H9 (cell line): ENCODE data around the gene RBFOX1. TPM values are rescaled to one million over a fixed set of nuclear protein-coding genes. Genes with fewer than 3 reads are reported as not detected.

Experiments
- DNase-seq: peaks from one replicate; pipeline ENCODE4 v3.0.0-alpha.2; 2017
- H2AFZ ChIP-seq: one replicate; pipeline ENCODE4 v1.6.1; 2013; ENCODE audit warnings: mild to moderate bottlenecking, low read length, control low read depth, moderate library complexity
- H2AK5ac ChIP-seq: 2 replicates; pipeline ENCODE4 v1.6.1; 2013; ENCODE audit warnings: low read length, control low read depth, mixed read lengths; ENCODE audit not compliant: insufficient read length
- H2BK120ac ChIP-seq: one replicate; pipeline ENCODE4 v1.6.1; 2013; ENCODE audit warnings: low read depth, mild to moderate bottlenecking, low read length, control low read depth, inconsistent platforms; ENCODE audit not compliant: poor library complexity, severe bottlenecking
- H2BK12ac ChIP-seq: 2 replicates; pipeline ENCODE4 v1.6.1; 2013; ENCODE audit warnings: low read length, control low read depth, mixed read lengths, low read depth; ENCODE audit not compliant: insufficient read length
- H2BK15ac ChIP-seq: 2 replicates; pipeline ENCODE4 v1.6.1; 2013; ENCODE audit warnings: low read depth, low read length, control low read depth
- H2BK20ac ChIP-seq: one replicate; pipeline ENCODE4 v1.6.1; 2013; ENCODE audit warnings: low read depth, mild to moderate bottlenecking, low read length, control low read depth, inconsistent platforms; ENCODE audit not compliant: poor library complexity, severe bottlenecking
- H2BK5ac ChIP-seq: 2 replicates; pipeline ENCODE4 v1.6.1; 2013; ENCODE audit warnings: low read length, control low read depth, mixed read lengths; ENCODE audit not compliant: insufficient read length
- H3K14ac ChIP-seq: 2 replicates; pipeline ENCODE4 v1.6.1; 2013; ENCODE audit warnings: low read length, control low read depth; ENCODE audit not compliant: insufficient read depth
- H3K18ac ChIP-seq: 2 replicates; pipeline ENCODE4 v1.6.1; 2013; ENCODE audit warnings: low read depth, mild to moderate bottlenecking, mixed read lengths, low read length, control low read depth; ENCODE audit not compliant: insufficient read length
- H3K23ac ChIP-seq: 2 replicates; pipeline ENCODE4 v1.6.1; 2013; ENCODE audit warnings: low read length, control low read depth, mixed read lengths, low read depth; ENCODE audit not compliant: insufficient read length
- H3K23me2 ChIP-seq: 2 replicates; pipeline ENCODE4 v1.6.1; 2013; ENCODE audit warnings: low read depth, mild to moderate bottlenecking, mixed read lengths, low read length, control low read depth; ENCODE audit not compliant: insufficient read length, poor library complexity, severe bottlenecking
- H3K27ac ChIP-seq: 2 replicates; pipeline ENCODE4 v1.5.1; 2013; ENCODE audit warnings: low read length, control low read depth, mixed read lengths, low read depth; ENCODE audit not compliant: insufficient read length
- H3K27me3 ChIP-seq: 2 replicates; pipeline ENCODE4 v1.6.1; 2013; ENCODE audit warnings: low read length, control low read depth, inconsistent platforms; ENCODE audit not compliant: insufficient read depth
- H3K4ac ChIP-seq: 2 replicates; pipeline ENCODE4 v1.6.1; 2013; ENCODE audit warnings: low read depth, mild to moderate bottlenecking, control low read depth, inconsistent platforms, low read length, moderate library complexity
- H3K4me1 ChIP-seq: 2 replicates; pipeline ENCODE4 v1.6.1; 2013; ENCODE audit warnings: low read length, control low read depth, inconsistent platforms; ENCODE audit not compliant: insufficient read depth
- H3K4me2 ChIP-seq: 2 replicates; pipeline ENCODE4 v1.6.1; 2013; ENCODE audit warnings: low read length, control low read depth, mixed read lengths; ENCODE audit not compliant: insufficient read length, insufficient read depth
- H3K56ac ChIP-seq: 2 replicates; pipeline ENCODE4 v1.6.1; 2013; ENCODE audit warnings: low read depth, mild to moderate bottlenecking, mixed read lengths, low read length, control low read depth; ENCODE audit not compliant: insufficient read length
- H3K79me1 ChIP-seq: 2 replicates; pipeline ENCODE4 v1.6.1; 2013; ENCODE audit warnings: low read depth, mild to moderate bottlenecking, moderate library complexity, low read length, control low read depth, inconsistent platforms; ENCODE audit not compliant: insufficient read depth, poor library complexity, severe bottlenecking
- H3K79me2 ChIP-seq: 2 replicates; pipeline ENCODE4 v1.6.1; 2013; ENCODE audit warnings: low read length, control low read depth, inconsistent platforms; ENCODE audit not compliant: insufficient read depth
- H3K9ac ChIP-seq: 2 replicates; pipeline ENCODE4 v1.6.1; 2013; ENCODE audit warnings: low read length, control low read depth, mixed read lengths; ENCODE audit not compliant: insufficient read length; ENCODE audit errors: extremely low read depth
- H3K9me3 ChIP-seq: one replicate; pipeline ENCODE4 v1.6.1; 2013; ENCODE audit warnings: low read depth, low read length, inconsistent platforms; ENCODE audit not compliant: control insufficient read depth
- H3T11ph ChIP-seq: one replicate; pipeline ENCODE4 v1.6.1; 2013; ENCODE audit warnings: mild to moderate bottlenecking, low read length, control low read depth, inconsistent platforms
- H4K20me1 ChIP-seq: one replicate; pipeline ENCODE4 v1.6.1; 2013; ENCODE audit not compliant: control insufficient read depth, insufficient read length, insufficient read depth
- H4K5ac ChIP-seq: 2 replicates; pipeline ENCODE4 v1.6.1; 2013; ENCODE audit warnings: low read depth, mild to moderate bottlenecking, mixed read lengths, low read length, control low read depth; ENCODE audit not compliant: insufficient read length
- H4K8ac ChIP-seq: replicated peaks from 2 replicates; pipeline ENCODE4 v1.6.1; 2013; ENCODE audit warnings: low read length, control low read depth, mixed read lengths, low read depth; ENCODE audit not compliant: insufficient read length
- H4K91ac ChIP-seq: 2 replicates; pipeline ENCODE4 v1.6.1; 2013; ENCODE audit warnings: low read depth, mild to moderate bottlenecking, moderate library complexity, mixed read lengths, low read length, control low read depth; ENCODE audit not compliant: insufficient read length
- H3K27ac Mint-ChIP-seq, 3 experiments: 2 replicates in 2 of 3; 3 replicates in 1 of 3; pipeline ENCODE4 v1.8.0; 2020 to 2021; ENCODE audit warnings: mixed read lengths in 3 of 3, mild to moderate bottlenecking in 1 of 3, moderate library complexity in 1 of 3
- H3K27me3 Mint-ChIP-seq: 2 replicates; pipeline ENCODE4 v1.8.0; 2021; ENCODE audit warnings: low read depth, mild to moderate bottlenecking, moderate library complexity, mixed read lengths
- H3K36me3 Mint-ChIP-seq, 3 experiments: 2 replicates in 2 of 3; 3 replicates in 1 of 3; pipeline ENCODE4 v1.8.0; 2020 to 2021; ENCODE audit warnings: low read depth in 3 of 3, mixed read lengths in 3 of 3; ENCODE audit not compliant: insufficient read depth in 1 of 3
- H3K4me1 Mint-ChIP-seq, 2 experiments: 2 replicates each; pipeline ENCODE4 v1.8.0; 2020; ENCODE audit warnings: mixed read lengths in 2 of 2
- H3K4me3 Mint-ChIP-seq, 2 experiments: 2 replicates in 1 of 2; 3 replicates in 1 of 2; pipeline ENCODE4 v1.8.0; 2020 to 2021; ENCODE audit warnings: mild to moderate bottlenecking in 2 of 2, mixed read lengths in 2 of 2, moderate library complexity in 1 of 2
- H3K9me3 Mint-ChIP-seq, 2 experiments: 2 replicates in 1 of 2; 3 replicates in 1 of 2; pipeline ENCODE4 v1.8.0; 2020; ENCODE audit warnings: mild to moderate bottlenecking in 2 of 2, mixed read lengths in 2 of 2, moderate library complexity in 1 of 2
- CTCF ChIP-seq: fragments of 200-600 bp; sonication (generic); conservative IDR thresholded peaks from 3 replicates; pipeline ENCODE4 v1.8.0; 2021; ENCODE audit warnings: antibody characterized with exemption, mild to moderate bottlenecking
- WGBS: extraction: QIAGEN DNeasy Blood & Tissue Kit; methylation state at CpG from one replicate; pipeline ENCODE4 v1.1.7; 2013; ENCODE audit warnings: missing lambda C conversion rate, low lambda C conversion rate, mixed read lengths; ENCODE audit not compliant: insufficient read length; ENCODE audit errors: extremely low coverage; 5-methylcytosine and 5-hydroxymethylcytosine counted together
- total RNA-seq: library from RNA; stranded (reverse); gene quantifications from 2 replicates; pipeline ENCODE4 v1.2.1, GENCODE V29; 2021

The RBFOX1 gene
- total RNA-seq, 1 experiment from 2014 or later, result 2.0 TPM

- Histone ChIP-seq H3K4ac (no peak overlapping the region), H3T11ph (no peak overlapping the region), H4K5ac (no peak overlapping the region), H2BK5ac (no peak overlapping the region), H4K20me1 (no peaks in the 10 kb centered on the region), H3K9ac (no peak overlapping the region), H3K9me3 (no peaks in the 10 kb centered on the region), H4K91ac (no peak overlapping the region), H3K18ac (no peak overlapping the region), H3K4me2 (no peak overlapping the region), H3K27me3 (no peaks in the 10 kb centered on the region), H3K14ac (no peak overlapping the region), H2BK20ac (no peak overlapping the region), H3K4me1 (no peaks in the 10 kb centered on the region), H2BK15ac (no peak overlapping the region), H2BK12ac (no peak overlapping the region), H2AK5ac (no peak overlapping the region), H3K79me1 (no peaks in the 10 kb centered on the region), H3K56ac (no peak overlapping the region), H4K8ac (no peak overlapping the region), H3K79me2 (no peaks in the 10 kb centered on the region), H3K23ac (no peak overlapping the region), H2BK120ac (no peak overlapping the region), H3K27ac (no peak overlapping the region), H2AFZ (no peak overlapping the region), H3K23me2 (no peaks in the 10 kb centered on the region)
- no peaks in the 10 kb centered on the region for H3K9me3 Mint-ChIP-seq
- H3K27ac Mint-ChIP-seq, result no peak overlapping the region
- no peak for DNase-seq
- no peak overlapping the region for H3K4me3 Mint-ChIP-seq
- no peaks in the 10 kb centered on the region; the same call in 1 of the 2 replicates for H3K27me3 Mint-ChIP-seq
- peaks cover 0 to 5% of the 10 kb centered on the region in 2 experiments; a peak in 2 of 4 replicates for H3K4me1 Mint-ChIP-seq
- WGBS, result no CpG with 5 or more reads among the region's 2 CpGs
- no peak for TF ChIP-seq CTCF
- H3K36me3 Mint-ChIP-seq, result no peaks in the 10 kb centered on the region
Measured at GRCh38 chr16:7350806-7351205, 18.2 kb downstream of the RBFOX1 start.
